Activated naive CD8-positive, alpha-beta T cell treated with anti-CD3 and anti-CD28 coated beads, Interleukin-2, amount 10 ng/mL, durations not matched to agents 7 days and 5 days (primary cell): ENCODE results near the gene RABGAP1L. TPM values are rescaled to one million over a fixed set of nuclear protein-coding genes. Genes with fewer than 3 reads are reported as not detected.
A peak's percentile ranks its signal among the peaks of the same experiment; 100 is the strongest.

Source experiments
- ATAC-seq: fragments of 150-1000 bp; cut with Tn5 transposase; one replicate; pipeline ENCODE4 v1.10.0; 2021; ENCODE audit warnings: low read depth, moderate library complexity
- POLR2A ChIA-PET: fragments of 350-600 bp; sonication (Branson Sonifier 250); formaldehyde crosslinking; loops from one replicate; lab custom pipeline; 2021; ENCODE audit warnings: antibody characterized with exemption; lab: Charles Lee
- DNase-seq: peaks from one replicate; pipeline ENCODE4 v3.0.0; 2021
- H3K27ac Mint-ChIP-seq: one replicate; pipeline ENCODE4 v1.8.0; 2022; ENCODE audit warnings: mild to moderate bottlenecking, mixed read lengths
- H3K27me3 Mint-ChIP-seq: one replicate; pipeline ENCODE4 v1.8.0; 2022; ENCODE audit warnings: mild to moderate bottlenecking, moderate library complexity, mixed read lengths
- H3K36me3 Mint-ChIP-seq: one replicate; pipeline ENCODE4 v1.8.0; 2021; ENCODE audit warnings: mild to moderate bottlenecking, mixed read lengths
- H3K4me1 Mint-ChIP-seq: one replicate; pipeline ENCODE4 v1.8.0; 2021; ENCODE audit warnings: mixed read lengths
- H3K4me3 Mint-ChIP-seq: one replicate; pipeline ENCODE4 v1.8.0; 2022; ENCODE audit warnings: mild to moderate bottlenecking, moderate library complexity, mixed read lengths
- H3K9me3 Mint-ChIP-seq: one replicate; pipeline ENCODE4 v1.8.0; 2021; ENCODE audit warnings: mixed read lengths
- total RNA-seq, 2 experiments: library from RNA; stranded (reverse); gene quantifications; one replicate each; pipeline ENCODE4 v1.2.3, GENCODE V29; 2021

The RABGAP1L gene
- total RNA-seq, 2 experiments from 2014 or later = 64.8 to 69.9 TPM

GRCh38 chr1:174922121-174922520, 762.8 kb downstream of the RABGAP1L start:
- POLR2A ChIA-PET = no interaction called here
- Mint-ChIP-seq H3K4me1 (no peaks in the 10 kb centered on the region), H3K4me3 (no peak overlapping the region)

GRCh38 chr1:174923820-174924219, 764.5 kb downstream of the RABGAP1L start:
- Mint-ChIP-seq H3K4me3 (no peak overlapping the region), H3K36me3 (peaks cover 17% of the 10 kb centered on the region), H3K9me3 (peaks cover 12% of the 10 kb centered on the region), H3K27ac (no peak overlapping the region), H3K4me1 (no peaks in the 10 kb centered on the region), H3K27me3 (no peaks in the 10 kb centered on the region)
- POLR2A ChIA-PET = interaction anchor here (0.7 kb wide), 1 partner anchor 30 kb away, joined by 4 read pairs; no protein-coding TSS in a partner anchor
- DNase-seq (no peak), ATAC-seq (no peak)

More at GRCh38 chr1:174922121-174922520, 762.8 kb downstream of the RABGAP1L start:
- no peak overlapping the region for H3K27ac Mint-ChIP-seq
- H3K36me3 Mint-ChIP-seq = peaks cover 17% of the 10 kb centered on the region
- no peaks in the 10 kb centered on the region for H3K27me3 Mint-ChIP-seq
- DNase-seq = no peak
- peaks cover 12% of the 10 kb centered on the region for H3K9me3 Mint-ChIP-seq
- no peak for ATAC-seq

GRCh38 chr1:174928541-174928940, 769.2 kb downstream of the RABGAP1L start:
- POLR2A ChIA-PET = no interaction called here
- DNase-seq (no peak), ATAC-seq (no peak)
- H3K9me3 Mint-ChIP-seq = peaks cover 6% of the 10 kb centered on the region
- H3K27ac Mint-ChIP-seq = no peak overlapping the region
- no peaks in the 10 kb centered on the region for H3K27me3 Mint-ChIP-seq
- no peaks in the 10 kb centered on the region for H3K4me1 Mint-ChIP-seq
- H3K36me3 Mint-ChIP-seq = peaks cover 11% of the 10 kb centered on the region
- H3K4me3 Mint-ChIP-seq = no peak overlapping the region

GRCh38 chr1:174931214-174931613, 771.9 kb downstream of the RABGAP1L start:
- H3K4me1 Mint-ChIP-seq = no peaks in the 10 kb centered on the region
- DNase-seq (no peak), ATAC-seq (no peak)
- no peak overlapping the region for H3K4me3 Mint-ChIP-seq
- no peaks in the 10 kb centered on the region for H3K27me3 Mint-ChIP-seq
- POLR2A ChIA-PET = no interaction called here
- H3K36me3 Mint-ChIP-seq = no peaks in the 10 kb centered on the region
- H3K9me3 Mint-ChIP-seq = no peaks in the 10 kb centered on the region
- no peak overlapping the region for H3K27ac Mint-ChIP-seq

GRCh38 chr1:174932587-174932986, 773.3 kb downstream of the RABGAP1L start:
- Mint-ChIP-seq H3K27ac (no peak overlapping the region), H3K36me3 (no peaks in the 10 kb centered on the region), H3K9me3 (no peaks in the 10 kb centered on the region), H3K4me1 (no peaks in the 10 kb centered on the region), H3K27me3 (no peaks in the 10 kb centered on the region), H3K4me3 (no peak overlapping the region)
- DNase-seq (no peak), ATAC-seq (no peak)
- POLR2A ChIA-PET = no interaction called here

GRCh38 chr1:174935961-174936727, 776.8 kb downstream of the RABGAP1L start:
- no peak for DNase-seq
- POLR2A ChIA-PET = no interaction called here
- no peak for ATAC-seq
- Mint-ChIP-seq H3K27me3 (no peaks in the 10 kb centered on the region), H3K27ac (no peak overlapping the region), H3K9me3 (no peaks in the 10 kb centered on the region), H3K4me3 (no peak overlapping the region), H3K36me3 (no peaks in the 10 kb centered on the region), H3K4me1 (peaks cover 6% of the 10 kb centered on the region)

DNA sequence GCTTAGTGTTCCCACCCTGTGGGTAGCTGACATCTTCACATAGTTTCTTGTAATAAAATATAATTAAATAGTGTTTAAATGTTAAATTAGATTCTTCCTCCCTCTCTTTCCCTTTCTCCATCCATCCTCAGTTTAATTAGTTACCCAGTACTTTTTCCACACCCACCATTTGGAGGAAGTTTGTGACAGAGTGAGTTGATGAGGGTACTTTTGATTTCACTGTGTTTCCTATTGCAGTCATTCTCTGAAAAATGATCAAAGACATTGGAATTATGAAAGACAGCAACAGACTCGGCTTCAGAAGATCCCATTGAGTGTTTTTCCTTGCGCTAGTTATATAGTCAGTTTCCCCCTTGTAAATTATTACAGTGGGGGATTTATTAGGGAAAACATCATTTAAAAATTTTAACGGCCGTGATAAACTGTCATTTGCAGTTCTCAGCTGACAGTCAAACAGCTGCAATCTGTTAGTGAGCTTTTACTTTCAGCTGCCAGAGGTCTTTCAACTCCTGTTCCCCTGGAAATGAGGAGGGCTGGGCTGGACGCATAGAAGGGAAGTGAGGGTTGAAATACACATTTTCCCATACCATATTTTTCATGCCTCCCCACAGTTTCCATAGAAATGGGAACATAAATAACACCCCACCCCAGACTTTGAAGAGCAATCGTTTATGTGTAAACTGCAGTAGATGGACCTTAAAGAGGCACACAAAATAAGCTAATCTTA, 779.1 kb downstream of the RABGAP1L start:
- POLR2A ChIA-PET = no interaction called here
- Mint-ChIP-seq H3K36me3 (no peaks in the 10 kb centered on the region), H3K27me3 (no peaks in the 10 kb centered on the region), H3K9me3 (no peaks in the 10 kb centered on the region), H3K4me1 (peaks cover 6% of the 10 kb centered on the region), H3K4me3 (peak overlapping the region; percentile 45), H3K27ac (peak overlapping the region; percentile 12)
- DNase-seq (no peak), ATAC-seq (no peak)

DNA sequence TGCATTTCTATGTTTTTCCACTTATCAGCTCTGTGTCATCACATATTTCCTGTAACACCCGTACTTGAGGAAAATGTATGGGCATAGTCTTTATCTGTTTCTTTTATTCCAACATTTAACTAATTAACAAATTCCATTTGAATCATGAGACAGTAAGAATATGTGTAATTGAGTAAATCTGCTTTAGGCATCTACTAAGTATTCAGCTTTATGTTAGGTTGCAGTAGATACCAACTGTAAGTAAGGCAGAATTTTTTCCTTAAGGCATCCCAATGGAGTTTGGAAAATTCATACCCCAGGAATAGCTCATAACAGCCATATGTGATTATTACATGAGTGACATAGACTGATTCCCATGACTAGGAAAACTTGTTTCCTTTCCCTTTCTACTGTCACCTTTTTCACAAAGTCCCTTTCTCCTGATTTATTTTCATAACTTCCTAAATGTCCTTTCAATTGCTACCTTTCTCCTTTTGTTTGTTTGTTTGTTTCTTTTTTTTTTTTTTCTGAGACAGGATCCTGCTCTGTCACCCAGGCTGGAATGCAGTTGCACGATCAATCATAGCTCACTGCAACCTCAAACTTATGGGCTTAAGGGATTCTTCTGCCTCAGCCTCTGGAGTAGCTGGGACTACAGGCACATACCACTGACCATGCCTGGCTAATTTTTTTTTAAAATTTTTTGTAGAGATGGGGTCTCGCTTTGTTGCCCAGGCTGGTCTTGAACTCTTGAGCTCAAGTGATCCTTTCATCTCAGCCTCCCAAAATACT, 780.6 kb downstream of the RABGAP1L start:
- POLR2A ChIA-PET = no interaction called here
- Mint-ChIP-seq H3K27ac (no peak overlapping the region), H3K27me3 (no peaks in the 10 kb centered on the region), H3K36me3 (no peaks in the 10 kb centered on the region), H3K4me3 (no peak overlapping the region), H3K9me3 (no peaks in the 10 kb centered on the region), H3K4me1 (peaks cover 6% of the 10 kb centered on the region)
- DNase-seq (no peak), ATAC-seq (no peak)

DNA sequence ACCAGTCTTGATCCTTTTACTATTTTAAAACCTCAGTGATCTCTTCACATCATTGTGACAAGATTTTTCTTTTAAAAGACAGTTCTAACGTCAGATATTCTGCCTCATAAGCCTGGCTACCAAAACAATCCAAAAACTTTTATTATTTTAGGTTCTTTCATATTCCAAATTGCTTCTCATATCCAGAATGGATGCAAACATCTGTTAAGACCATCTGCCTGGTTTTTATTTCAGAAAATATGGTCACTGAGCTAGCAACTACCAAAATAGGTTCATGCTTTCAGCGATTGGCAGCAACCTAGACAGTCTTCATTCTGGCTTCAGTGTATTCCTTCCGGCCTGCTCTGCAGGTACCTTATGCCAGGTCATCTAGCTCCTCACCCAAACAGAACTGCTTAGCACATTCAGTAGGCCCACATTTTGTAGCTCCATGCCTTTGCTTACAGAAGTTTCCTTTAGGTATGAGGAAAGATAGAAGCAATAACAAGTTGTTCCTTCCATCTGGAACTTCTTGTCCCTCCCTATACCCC, 781.4 kb downstream of the RABGAP1L start:
- POLR2A ChIA-PET = no interaction called here
- DNase-seq (no peak), ATAC-seq (no peak)
- H3K36me3 Mint-ChIP-seq = no peaks in the 10 kb centered on the region
- no peak overlapping the region for H3K27ac Mint-ChIP-seq
- H3K27me3 Mint-ChIP-seq = no peaks in the 10 kb centered on the region
- no peaks in the 10 kb centered on the region for H3K9me3 Mint-ChIP-seq
- peaks cover 6% of the 10 kb centered on the region for H3K4me1 Mint-ChIP-seq
- H3K4me3 Mint-ChIP-seq = no peak overlapping the region

GRCh38 chr1:174942547-174943255, 783.4 kb downstream of the RABGAP1L start:
- Mint-ChIP-seq H3K27ac (no peak overlapping the region), H3K36me3 (no peaks in the 10 kb centered on the region), H3K9me3 (no peaks in the 10 kb centered on the region), H3K4me1 (peaks cover 6% of the 10 kb centered on the region), H3K4me3 (no peak overlapping the region), H3K27me3 (no peaks in the 10 kb centered on the region)
- POLR2A ChIA-PET = no interaction called here
- ATAC-seq = no peak
- no peak for DNase-seq

GRCh38 chr1:174946031-174946430, 786.7 kb downstream of the RABGAP1L start:
- Mint-ChIP-seq H3K36me3 (no peaks in the 10 kb centered on the region), H3K4me1 (no peaks in the 10 kb centered on the region), H3K27ac (no peak overlapping the region), H3K9me3 (no peaks in the 10 kb centered on the region), H3K4me3 (no peak overlapping the region), H3K27me3 (peaks cover 2% of the 10 kb centered on the region)
- DNase-seq (no peak), ATAC-seq (no peak)
- POLR2A ChIA-PET = no interaction called here

GRCh38 chr1:174949061-174949460, 789.7 kb downstream of the RABGAP1L start:
- POLR2A ChIA-PET = no interaction called here

GRCh38 chr1:174949645-174950044, 790.3 kb downstream of the RABGAP1L start:
- ATAC-seq = no peak
- H3K9me3 Mint-ChIP-seq = no peaks in the 10 kb centered on the region
- POLR2A ChIA-PET = no interaction called here
- no peaks in the 10 kb centered on the region for H3K36me3 Mint-ChIP-seq
- peaks cover 4% of the 10 kb centered on the region for H3K4me1 Mint-ChIP-seq
- no peak overlapping the region for H3K4me3 Mint-ChIP-seq
- H3K27ac Mint-ChIP-seq = no peak overlapping the region
- peaks cover 2% of the 10 kb centered on the region for H3K27me3 Mint-ChIP-seq
- DNase-seq = no peak

More at GRCh38 chr1:174949061-174949460, 789.7 kb downstream of the RABGAP1L start:
- Mint-ChIP-seq H3K27me3 (peaks cover 2% of the 10 kb centered on the region), H3K4me3 (no peak overlapping the region), H3K4me1 (peaks cover 2% of the 10 kb centered on the region), H3K36me3 (no peaks in the 10 kb centered on the region), H3K27ac (no peak overlapping the region), H3K9me3 (no peaks in the 10 kb centered on the region)
- ATAC-seq (no peak), DNase-seq (no peak)
